Measurements from ENCODE around the gene SOX18.

GRCh38 chr20:64011366-64011779 lies 38.1 kb downstream of the SOX18 start:
- TF ChIP-seq, protein P1, sequence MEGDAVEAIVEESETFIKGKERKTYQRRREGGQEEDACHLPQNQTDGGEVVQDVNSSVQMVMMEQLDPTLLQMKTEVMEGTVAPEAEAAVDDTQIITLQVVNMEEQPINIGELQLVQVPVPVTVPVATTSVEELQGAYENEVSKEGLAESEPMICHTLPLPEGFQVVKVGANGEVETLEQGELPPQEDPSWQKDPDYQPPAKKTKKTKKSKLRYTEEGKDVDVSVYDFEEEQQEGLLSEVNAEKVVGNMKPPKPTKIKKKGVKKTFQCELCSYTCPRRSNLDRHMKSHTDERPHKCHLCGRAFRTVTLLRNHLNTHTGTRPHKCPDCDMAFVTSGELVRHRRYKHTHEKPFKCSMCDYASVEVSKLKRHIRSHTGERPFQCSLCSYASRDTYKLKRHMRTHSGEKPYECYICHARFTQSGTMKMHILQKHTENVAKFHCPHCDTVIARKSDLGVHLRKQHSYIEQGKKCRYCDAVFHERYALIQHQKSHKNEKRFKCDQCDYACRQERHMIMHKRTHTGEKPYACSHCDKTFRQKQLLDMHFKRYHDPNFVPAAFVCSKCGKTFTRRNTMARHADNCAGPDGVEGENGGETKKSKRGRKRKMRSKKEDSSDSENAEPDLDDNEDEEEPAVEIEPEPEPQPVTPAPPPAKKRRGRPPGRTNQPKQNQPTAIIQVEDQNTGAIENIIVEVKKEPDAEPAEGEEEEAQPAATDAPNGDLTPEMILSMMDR (IDR thresholded peaks at IDR 0.05 in 8 of 11, conservative IDR thresholded peaks at IDR 0.05 in 3 of 11): no peak
- no peak for TF ChIP-seq POLR2A (IDR thresholded peaks at IDR 0.05)
- peak in 2 of 3 donors; percentile 31 to 44 for TF ChIP-seq POLR2AphosphoS5 (IDR thresholded peaks at IDR 0.05)

Data from spleen (tissue), 7 donors.